Central memory CD8-positive, alpha-beta T cell (primary cell): ENCODE measurements around the gene LILRB5.

Source experiments
- ATAC-seq: fragments of 150-1000 bp; cut with Tn5 transposase; replicated peaks from 2 replicates; pipeline ENCODE4 v1.10.0; 2022; ENCODE audit warnings: mild to moderate bottlenecking, moderate FRiP score, moderate number of reproducible peaks; ENCODE audit not compliant: poor library complexity, severe bottlenecking; ENCODE audit errors: extremely low read depth
- DNase-seq, 2 donors: peaks; one replicate each; pipeline ENCODE4 v3.0.0; 2021; ENCODE audit warnings: low spot score in 2 of 2
- H3K27ac Mint-ChIP-seq: one replicate; pipeline ENCODE4 v1.8.0; 2022; ENCODE audit warnings: low read depth, mild to moderate bottlenecking, moderate library complexity, mixed read lengths
- H3K27me3 Mint-ChIP-seq: one replicate; pipeline ENCODE4 v1.8.0; 2022; ENCODE audit warnings: mixed read lengths
- H3K36me3 Mint-ChIP-seq: one replicate; pipeline ENCODE4 v1.8.0; 2022; ENCODE audit warnings: mild to moderate bottlenecking, moderate library complexity, mixed read lengths; ENCODE audit not compliant: insufficient read depth
- H3K4me1 Mint-ChIP-seq: one replicate; pipeline ENCODE4 v1.8.0; 2022; ENCODE audit warnings: mixed read lengths
- H3K4me3 Mint-ChIP-seq: one replicate; pipeline ENCODE4 v1.8.0; 2022; ENCODE audit warnings: mild to moderate bottlenecking, moderate library complexity, mixed read lengths
- H3K9me3 Mint-ChIP-seq: one replicate; pipeline ENCODE4 v1.8.0; 2022; ENCODE audit warnings: mixed read lengths

The LILRB5 gene

GRCh38 chr19:54203151-54203611 lies 53.9 kb downstream of the LILRB5 start:
- DNase-seq (no peak), ATAC-seq (no peak)

GRCh38 chr19:54201980-54202379 lies 55.1 kb downstream of the LILRB5 start:
- H3K4me3 Mint-ChIP-seq = peak overlapping the region; percentile 99
- H3K4me1 Mint-ChIP-seq = peaks cover 47% of the 10 kb centered on the region
- ATAC-seq (no peak), DNase-seq (no peak)
- no peaks in the 10 kb centered on the region for H3K27me3 Mint-ChIP-seq
- H3K36me3 Mint-ChIP-seq = peaks cover 58% of the 10 kb centered on the region
- H3K9me3 Mint-ChIP-seq = no peaks in the 10 kb centered on the region
- peak overlapping the region; percentile 100 for H3K27ac Mint-ChIP-seq

More at GRCh38 chr19:54203151-54203611, 53.9 kb downstream of the LILRB5 start:
- Mint-ChIP-seq H3K27ac (peak overlapping the region; percentile 41), H3K27me3 (no peaks in the 10 kb centered on the region), H3K4me3 (peak overlapping the region; percentile 99), H3K36me3 (peaks cover 70% of the 10 kb centered on the region), H3K4me1 (peaks cover 56% of the 10 kb centered on the region), H3K9me3 (no peaks in the 10 kb centered on the region)

GRCh38 chr19:54201172-54201701 lies 55.8 kb downstream of the LILRB5 start:
- no peaks in the 10 kb centered on the region for H3K9me3 Mint-ChIP-seq
- H3K27me3 Mint-ChIP-seq = no peaks in the 10 kb centered on the region
- peak overlapping the region; percentile 100 for H3K27ac Mint-ChIP-seq
- peak; percentile 59 for ATAC-seq
- peaks cover 47% of the 10 kb centered on the region for H3K4me1 Mint-ChIP-seq
- peaks cover 53% of the 10 kb centered on the region for H3K36me3 Mint-ChIP-seq
- DNase-seq = peak in 1 of 2 donors; percentile 28
- H3K4me3 Mint-ChIP-seq = peak overlapping the region; percentile 99
